H1 (cell line): ENCODE measurements around the gene SYTL1. TPM values are rescaled to one million over a fixed set of nuclear protein-coding genes. Genes with fewer than 3 reads are reported as not detected.

Experiments used
- polyA plus RNA-seq, 7 experiments: library from polyadenylated mRNA; depleted of rRNA in 3 of 7; stranded (reverse) in 5 of 7; unstranded in 2 of 7; fragments of >200 nt in 5 of 7; fragments of 200-250 nt in 2 of 7; gene quantifications; 1 replicate in 5 of 7; 2 replicates in 1 of 7; 4 replicates in 1 of 7; pipeline versions ENCODE4 v1.2.1 to v1.2.3, GENCODE V29; 2011 to 2013; ENCODE audit warnings: missing spikeins in 2 of 7, mixed read lengths in 2 of 7
- small RNA-seq: library from polyadenylated mRNA; stranded (forward); fragments of <200 nt; extraction: miRNeasy Mini kit (QIAGEN cat#:217004); gene quantifications from one replicate; pipeline ENCODE3, GENCODE V24; 2013; ENCODE audit not compliant: insufficient read depth
- total RNA-seq: library from RNA; stranded (reverse); fragmentation: NEBNext Ultra II Directional; extraction: Animal tissue kit (Norgen Biotek cat#: 25700); gene quantifications from 2 replicates; pipeline ENCODE4 v1.2.1, GENCODE V29; 2021

The SYTL1 gene
- total and polyA plus RNA-seq, 2 of the 8 experiments (the other 6 are each of a cell fraction or from before 2014, with no cell fraction given), result 6.4 to 19.5 TPM

Small RNAs within 50 kb of the gene (small RNA-seq; reads per million reads assigned to genes)
- gene RNU6-48P, result not detected

Other genes with a start within 250 kb of the SYTL1 start
- 25.1 and 25.5 TPM in 2 replicates for gene SLC9A1, start 186.9 kb upstream of the SYTL1 start, total RNA-seq
- gene SLC9A1, start 186.9 kb upstream of the SYTL1 start, polyA plus RNA-seq (2011; rRNA removed), result 11.3 and 17.3 TPM in 2 replicates
- 17.5 and 18.7 TPM in 2 replicates for gene WDTC1, start 107.4 kb upstream of the SYTL1 start, total RNA-seq
- 7.5 and 11.7 TPM in 2 replicates for gene WDTC1, start 107.4 kb upstream of the SYTL1 start, polyA plus RNA-seq (2011; rRNA removed)
- gene TMEM222, start 19.9 kb upstream of the SYTL1 start, total RNA-seq, result 25.1 and 27.0 TPM in 2 replicates
- gene TMEM222, start 19.9 kb upstream of the SYTL1 start, polyA plus RNA-seq (2011; rRNA removed), result 51.8 and 66.9 TPM in 2 replicates
- 7.6 and 11.2 TPM in 2 replicates for gene MAP3K6, start 24.9 kb downstream of the SYTL1 start, total RNA-seq
- gene MAP3K6, start 24.9 kb downstream of the SYTL1 start, polyA plus RNA-seq (2011; rRNA removed), result 7.4 and 10.3 TPM in 2 replicates
- 0.30 TPM in 1 of 2 replicates, not detected in the other for gene FCN3, start 32.8 kb downstream of the SYTL1 start, total RNA-seq
- gene FCN3, start 32.8 kb downstream of the SYTL1 start, polyA plus RNA-seq (2011; rRNA removed), result 0.35 and 0.57 TPM in 2 replicates
- gene CD164L2, start 41.3 kb downstream of the SYTL1 start, total RNA-seq, result 3.3 and 3.8 TPM in 2 replicates
- 3.3 and 5.5 TPM in 2 replicates for gene CD164L2, start 41.3 kb downstream of the SYTL1 start, polyA plus RNA-seq (2011; rRNA removed)
- 9.4 and 9.9 TPM in 2 replicates for gene GPR3, start 50.6 kb downstream of the SYTL1 start, total RNA-seq
- gene GPR3, start 50.6 kb downstream of the SYTL1 start, polyA plus RNA-seq (2011; rRNA removed), result 26.5 and 34.9 TPM in 2 replicates
- gene WASF2, start 148.1 kb downstream of the SYTL1 start, total RNA-seq, result 78.9 and 86.6 TPM in 2 replicates
- gene WASF2, start 148.1 kb downstream of the SYTL1 start, polyA plus RNA-seq (2011; rRNA removed), result 32.1 and 44.3 TPM in 2 replicates